ENCODE data around the gene SORBS1.

Gene SORBS1

GRCh38 chr10:95516774-95517373 lies 44.3 kb downstream of the SORBS1 start:
- DNase-seq (ENCODE audit: low read depth, low spot score), result no peak

GRCh38 chr10:95513941-95514392 lies 47.2 kb downstream of the SORBS1 start:
- DNase-seq (ENCODE audit: low read depth, low spot score), result no peak

- no peak for DNase-seq (ENCODE audit: low read depth, low spot score)
Observed at GRCh38 chr10:95513008-95513589, 48.1 kb downstream of the SORBS1 start.

GRCh38 chr10:95511314-95511713 lies 49.9 kb downstream of the SORBS1 start:
- DNase-seq (ENCODE audit: low read depth, low spot score), result no peak

- no peak for DNase-seq (ENCODE audit: low read depth, low spot score)
Observed at GRCh38 chr10:95509251-95509650, 51.9 kb downstream of the SORBS1 start.

GRCh38 chr10:95508730-95509129 lies 52.4 kb downstream of the SORBS1 start:
- no peak for DNase-seq (ENCODE audit: low read depth, low spot score)

- DNase-seq (ENCODE audit: low read depth, low spot score), result no peak
Observed at GRCh38 chr10:95506056-95506737, 55.0 kb downstream of the SORBS1 start.

GRCh38 chr10:95505641-95506040 lies 55.5 kb downstream of the SORBS1 start:
- no peak for DNase-seq (ENCODE audit: low read depth, low spot score)

GRCh38 chr10:95505084-95505610 lies 56.0 kb downstream of the SORBS1 start:
- DNase-seq (ENCODE audit: low read depth, low spot score), result no peak

GRCh38 chr10:95504246-95504691 lies 56.9 kb downstream of the SORBS1 start:
- no peak for DNase-seq (ENCODE audit: low read depth, low spot score)

GRCh38 chr10:95503526-95503925 lies 57.6 kb downstream of the SORBS1 start:
- no peak for DNase-seq (ENCODE audit: low read depth, low spot score)

- DNase-seq (ENCODE audit: low read depth, low spot score), result no peak
Observed at GRCh38 chr10:95503001-95503400, 58.2 kb downstream of the SORBS1 start.

- DNase-seq (ENCODE audit: low read depth, low spot score), result no peak
Observed at GRCh38 chr10:95502377-95502776, 58.8 kb downstream of the SORBS1 start.

- DNase-seq (ENCODE audit: low read depth, low spot score), result no peak
Observed at GRCh38 chr10:95501203-95502094, 59.7 kb downstream of the SORBS1 start.

GRCh38 chr10:95500649-95501048 lies 60.5 kb downstream of the SORBS1 start:
- DNase-seq (ENCODE audit: low read depth, low spot score), result no peak

- DNase-seq (ENCODE audit: low read depth, low spot score), result no peak
Observed at GRCh38 chr10:95500097-95500496, 61.1 kb downstream of the SORBS1 start.

GRCh38 chr10:95499482-95499989 lies 61.6 kb downstream of the SORBS1 start:
- DNase-seq (ENCODE audit: low read depth, low spot score), result no peak

GRCh38 chr10:95496951-95497350 lies 64.2 kb downstream of the SORBS1 start:
- no peak for DNase-seq (ENCODE audit: low read depth, low spot score)

GRCh38 chr10:95496246-95496911 lies 64.8 kb downstream of the SORBS1 start:
- DNase-seq (ENCODE audit: low read depth, low spot score), result no peak

GRCh38 chr10:95493862-95494261 lies 67.3 kb downstream of the SORBS1 start:
- DNase-seq (ENCODE audit: low read depth, low spot score), result no peak

- DNase-seq (ENCODE audit: low read depth, low spot score), result no peak
Observed at GRCh38 chr10:95487994-95488393, 73.2 kb downstream of the SORBS1 start.

All from smooth muscle cell of the brain vasculature (primary cell).